Activated CD8-positive, alpha-beta memory T cell treated with anti-CD3 and anti-CD28 coated beads, Interleukin-2, amount 50 U/mL, for 24 hours (primary cell): Measurements from ENCODE around the gene HSPA12A.

Experiments used
- DNase-seq: peaks from one replicate; pipeline ENCODE4 v3.0.0-alpha.2; 2020; ENCODE audit errors: extremely low read depth

HSPA12A gene

DNA sequence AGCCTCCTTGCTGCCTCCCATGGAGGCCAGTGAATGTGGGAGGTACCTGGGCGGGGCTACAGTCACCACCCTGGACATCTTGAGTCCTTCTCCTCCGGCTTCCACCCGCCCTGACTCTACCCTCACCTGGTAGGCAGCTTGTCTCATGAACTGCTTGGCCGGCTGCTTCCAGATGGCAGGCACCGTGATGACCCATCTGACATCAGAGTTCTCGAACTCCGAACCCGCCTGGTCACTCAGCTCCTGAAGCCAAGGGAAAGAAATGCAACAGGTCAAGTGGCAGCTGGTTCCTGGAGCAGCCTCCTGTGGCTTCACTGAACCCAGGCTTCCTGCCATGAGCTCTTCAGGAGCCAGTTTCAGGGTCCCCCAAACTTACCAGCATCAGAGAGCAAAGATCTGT lies 50.1 kb downstream of the HSPA12A start:
- DNase-seq, result no peak

DNA sequence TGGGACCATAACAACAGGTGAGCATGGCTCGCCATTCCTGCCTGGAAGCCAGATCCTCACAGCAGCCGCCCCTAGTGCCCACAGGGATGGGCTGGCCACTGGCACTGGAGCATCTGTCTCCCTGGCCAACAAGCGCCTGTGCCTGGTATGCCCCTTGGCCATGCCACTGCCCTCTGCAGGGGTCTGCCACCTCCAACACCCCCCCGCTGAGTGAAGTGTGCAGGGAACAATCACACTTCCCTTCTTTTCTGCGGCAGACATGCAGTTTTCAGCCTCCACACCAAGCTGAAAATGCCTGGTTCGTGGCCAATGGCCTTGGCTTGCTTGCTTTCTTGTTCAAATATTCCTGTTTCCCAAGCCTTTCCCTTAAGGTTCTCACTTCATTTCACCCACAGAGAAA lies 50.7 kb downstream of the HSPA12A start:
- DNase-seq, result no peak

DNA sequence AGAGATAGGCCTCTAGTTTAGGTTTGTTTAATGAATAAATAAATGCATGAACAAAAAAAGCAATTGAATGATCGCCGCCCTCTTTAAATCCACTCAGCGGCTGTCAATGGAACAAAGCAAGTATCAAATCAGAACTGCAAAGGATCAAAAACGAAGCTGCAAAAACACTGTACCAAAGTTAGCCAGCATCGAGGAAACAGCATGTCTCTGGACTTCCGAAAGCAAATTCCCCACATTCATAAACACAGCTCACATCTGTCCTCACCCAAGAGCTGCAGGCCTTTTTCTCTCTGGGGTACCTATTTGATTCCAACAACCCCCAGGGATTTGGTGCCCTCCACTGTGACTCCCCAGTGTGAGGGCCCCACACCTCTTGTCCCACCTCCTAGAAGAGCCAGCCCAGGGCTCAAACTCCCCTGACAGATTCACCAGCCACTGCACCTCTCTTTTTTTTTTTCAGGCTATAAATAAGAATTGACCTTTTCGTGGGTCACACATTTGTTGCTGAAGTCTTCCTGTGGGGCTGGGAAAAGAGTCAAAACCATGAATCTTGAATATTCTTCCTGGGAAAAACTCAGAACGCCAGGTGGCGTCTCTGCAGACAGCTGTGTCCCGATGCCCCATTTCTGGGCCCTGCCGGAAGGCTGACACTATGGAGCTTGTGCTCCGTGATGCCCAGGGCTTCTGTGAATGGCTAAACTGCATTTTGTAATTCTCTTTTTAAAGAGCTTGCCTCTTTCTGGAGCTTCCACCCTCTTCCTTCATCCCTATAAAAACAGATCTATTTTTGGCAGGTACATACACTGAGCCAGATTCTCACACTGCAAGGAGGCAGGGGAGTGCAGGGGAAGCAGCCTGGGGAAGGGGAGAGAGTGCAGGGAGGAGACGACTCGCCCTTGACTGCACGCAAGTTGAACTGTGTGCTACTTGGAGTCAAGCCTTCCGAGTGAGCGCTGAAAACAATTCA lies 51.7 kb downstream of the HSPA12A start:
- DNase-seq, result no peak

DNA sequence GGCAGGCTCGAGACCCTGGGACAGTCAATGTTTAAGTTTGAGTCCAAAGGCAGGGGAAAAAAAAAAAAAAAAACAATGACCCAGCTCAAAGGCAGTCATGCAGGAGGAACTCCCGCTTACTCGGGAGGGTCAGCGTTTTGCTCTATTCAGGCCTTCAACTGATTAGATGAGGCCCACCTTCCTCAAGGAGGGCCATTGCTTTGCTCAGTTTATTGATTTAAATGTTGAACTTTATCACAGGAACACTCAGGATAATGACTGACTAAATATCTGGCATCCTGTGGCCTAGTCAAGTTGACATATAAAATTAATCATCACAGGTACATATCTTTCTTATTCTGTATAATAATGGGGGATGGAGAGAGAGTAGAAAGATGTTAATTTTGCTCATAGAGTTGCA lies 52.6 kb downstream of the HSPA12A start:
- no peak for DNase-seq

DNA sequence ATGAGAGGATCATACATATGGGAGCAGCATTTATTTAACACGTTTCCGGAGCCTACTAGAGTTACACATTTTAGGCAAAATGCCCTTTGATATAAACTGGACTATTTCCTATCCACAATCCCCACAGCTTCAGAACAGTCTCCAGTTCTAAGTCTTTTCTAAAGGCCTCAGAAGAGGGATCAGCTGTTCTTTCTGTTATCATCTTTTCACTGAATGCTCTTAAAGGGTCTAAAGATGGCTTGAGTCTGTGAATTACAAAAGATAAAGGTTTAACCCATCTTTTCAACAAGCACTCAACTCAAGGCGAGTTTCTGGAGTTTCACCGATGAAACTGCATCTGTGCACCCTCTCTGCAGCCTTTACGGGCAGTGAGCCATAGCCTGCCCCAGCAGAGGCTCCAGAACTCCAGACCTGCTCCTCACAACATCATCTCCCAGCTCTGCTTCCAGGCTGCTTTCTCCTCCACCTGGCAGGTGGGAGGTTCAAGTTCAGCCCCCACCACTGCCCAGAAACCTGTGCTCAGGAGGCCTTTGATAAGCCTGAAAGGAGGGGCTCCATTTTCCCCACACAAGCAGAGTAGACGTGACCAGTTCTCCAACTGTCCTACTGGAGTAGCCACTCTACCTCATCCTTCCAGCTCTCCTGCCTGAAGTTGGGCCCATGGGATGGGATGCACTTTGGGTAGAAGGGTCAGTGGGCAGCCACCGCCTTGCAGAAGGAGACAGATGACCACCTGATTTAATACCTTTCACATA lies 53.4 kb downstream of the HSPA12A start:
- DNase-seq, result no peak

DNA sequence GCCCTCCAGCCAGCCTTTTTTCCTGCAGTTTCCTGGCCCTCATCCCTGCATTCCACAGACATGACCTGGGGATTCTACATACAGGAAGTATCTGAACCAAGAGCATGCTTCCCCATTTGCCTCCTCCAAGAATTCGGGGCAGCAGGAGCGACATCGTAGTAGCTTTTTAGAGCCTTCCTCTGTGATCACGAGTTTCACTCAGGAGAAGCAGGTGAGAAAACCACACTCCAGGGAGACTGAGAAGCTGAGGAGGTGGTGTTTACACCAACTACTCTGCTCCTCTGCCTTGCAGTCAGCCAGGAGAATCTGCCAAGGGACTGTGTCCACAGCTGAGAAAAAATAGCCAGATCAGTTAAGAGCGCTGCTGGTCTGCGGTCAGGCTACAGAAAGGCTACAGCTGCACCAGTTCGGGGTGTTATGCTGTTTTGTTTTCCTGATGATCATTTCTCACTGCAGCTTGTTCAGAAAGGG lies 54.1 kb downstream of the HSPA12A start:
- no peak for DNase-seq

DNA sequence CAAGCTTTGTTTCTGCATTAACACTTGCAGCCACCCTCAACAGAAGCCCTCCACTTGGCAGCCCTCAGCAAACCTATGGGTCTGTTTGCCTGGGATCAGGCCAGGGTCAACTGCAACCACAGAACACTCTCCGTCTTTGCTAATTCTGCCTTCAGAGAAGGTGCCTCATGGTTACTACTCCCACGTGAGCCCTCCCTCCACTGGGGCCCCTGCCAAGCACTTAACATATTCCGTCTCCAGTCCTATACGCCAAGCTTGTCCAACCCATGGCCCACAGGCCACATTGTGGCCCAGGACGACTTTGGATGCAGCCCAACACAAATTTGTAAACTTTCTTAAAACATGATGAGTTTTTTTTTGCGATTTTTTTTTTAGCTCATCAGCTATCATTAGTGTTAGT lies 54.7 kb downstream of the HSPA12A start:
- DNase-seq, result no peak

DNA sequence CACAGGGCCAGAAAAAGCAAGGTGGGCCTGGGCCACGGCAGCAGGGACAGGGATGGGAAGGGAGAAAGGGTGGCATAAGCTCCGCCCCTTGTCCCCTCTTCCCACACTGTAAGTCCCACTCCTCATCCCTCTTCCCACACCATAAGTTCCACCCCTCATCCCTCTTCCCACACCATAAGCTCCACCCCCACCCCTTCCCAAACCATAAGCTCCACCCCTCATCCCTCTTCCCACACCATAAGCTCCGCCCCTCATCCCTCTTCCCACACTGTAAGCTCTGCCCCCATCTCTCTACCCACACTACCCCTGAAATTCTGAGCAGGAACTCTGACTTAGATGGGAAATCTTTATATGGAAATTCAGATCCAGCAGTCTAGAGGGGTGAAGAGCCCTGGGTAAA lies 55.7 kb downstream of the HSPA12A start:
- DNase-seq, result no peak

- no peak for DNase-seq
Measured at GRCh38 chr10:116685807-116686206, 56.6 kb downstream of the HSPA12A start.

DNA sequence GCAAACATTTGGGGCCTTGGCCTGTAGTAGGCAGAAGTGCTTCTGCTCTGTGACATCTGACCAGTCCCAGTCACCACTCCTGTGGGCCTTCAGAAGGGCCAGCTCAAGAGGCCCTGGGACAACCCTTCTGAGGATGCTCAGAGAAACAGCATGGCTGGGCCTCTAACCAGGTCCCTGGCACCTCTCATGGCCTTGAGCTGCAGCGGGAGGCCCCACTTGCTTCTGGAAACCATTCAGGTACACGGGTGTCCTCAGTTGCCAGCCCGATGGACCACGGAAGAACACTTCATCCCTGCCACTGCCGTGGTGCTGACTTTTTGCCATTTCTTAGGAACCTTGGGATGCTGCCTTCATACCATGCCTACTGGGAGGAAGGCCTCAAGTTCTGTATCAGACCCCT lies 57.6 kb downstream of the HSPA12A start:
- DNase-seq, result no peak

DNA sequence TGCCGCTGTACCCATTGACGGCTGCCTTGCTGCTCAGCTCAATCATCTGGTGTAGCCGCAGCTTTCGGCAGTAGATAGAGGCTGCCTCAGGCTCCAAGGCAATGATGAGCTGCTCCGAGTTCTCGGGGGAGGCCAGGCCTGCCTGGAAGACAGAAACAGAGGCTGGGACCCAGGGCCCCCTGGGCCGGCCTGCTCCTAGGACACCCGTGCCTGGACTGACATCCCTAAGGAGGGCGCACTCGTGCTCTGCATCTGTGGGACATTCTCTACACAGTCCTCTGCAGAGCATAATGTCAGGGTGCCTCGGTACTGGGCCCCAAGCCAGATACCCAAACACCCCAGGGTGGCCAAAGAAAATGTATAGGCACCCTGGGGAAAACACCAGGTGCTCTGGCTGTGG lies 58.5 kb downstream of the HSPA12A start:
- DNase-seq, result no peak

DNA sequence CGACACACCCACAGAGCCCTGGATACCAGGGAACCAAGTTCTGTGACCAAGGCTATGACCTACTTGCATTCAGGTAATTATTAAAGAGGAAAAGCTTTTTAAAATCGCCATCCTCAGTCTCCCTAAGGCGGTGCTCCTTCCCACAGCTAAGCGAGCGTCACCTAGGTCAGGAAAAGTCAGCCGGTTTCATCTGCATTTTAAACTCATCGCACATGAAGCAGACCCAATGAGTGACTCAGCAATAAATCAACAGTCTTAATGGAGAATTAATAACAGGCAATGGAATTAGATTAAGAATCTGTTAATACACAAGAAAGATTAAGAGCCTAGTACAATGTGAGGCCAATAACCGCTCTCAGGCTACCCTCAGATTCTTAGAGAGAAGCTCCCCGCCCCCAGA lies 59.2 kb downstream of the HSPA12A start:
- DNase-seq, result no peak

DNA sequence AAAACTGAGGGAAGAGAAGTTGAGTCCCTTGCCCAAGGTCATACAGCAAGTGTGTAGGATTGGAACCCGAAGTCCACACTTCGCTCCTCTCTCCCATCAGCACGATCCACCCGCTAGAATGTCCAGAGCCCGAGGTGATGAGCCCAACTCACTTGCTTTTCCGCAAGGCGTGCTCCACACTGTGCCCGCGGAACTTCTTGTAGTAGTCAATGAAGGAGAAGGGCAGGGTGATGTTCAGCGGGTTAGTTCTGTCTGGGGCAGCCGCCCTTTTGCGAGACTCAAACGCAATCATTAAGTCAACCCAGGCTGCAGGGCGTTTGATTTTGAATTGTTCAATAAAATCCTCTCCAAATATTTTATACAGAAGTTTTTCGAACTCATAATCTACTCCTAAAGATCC lies 63.0 kb downstream of the HSPA12A start:
- DNase-seq, result no peak

DNA sequence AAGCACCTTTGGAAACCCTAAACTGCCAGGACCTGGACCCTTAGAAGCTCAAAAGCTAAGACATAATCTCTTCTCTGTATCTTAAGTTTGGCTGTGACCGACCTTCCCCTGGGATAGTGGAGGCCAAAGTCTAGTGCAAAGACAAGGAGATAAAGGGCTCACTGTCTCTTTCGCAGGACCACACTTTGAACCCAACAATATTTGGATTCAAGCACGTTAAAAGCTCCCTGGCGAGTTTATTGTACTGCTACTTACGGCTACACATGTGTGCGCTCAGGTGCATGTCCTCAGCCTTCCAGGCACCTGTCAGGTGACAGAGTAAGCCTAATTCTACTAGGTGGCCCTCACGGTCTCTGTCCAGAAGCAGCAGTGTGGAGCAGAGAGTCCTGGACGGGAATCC lies 65.7 kb downstream of the HSPA12A start:
- no peak for DNase-seq

DNA sequence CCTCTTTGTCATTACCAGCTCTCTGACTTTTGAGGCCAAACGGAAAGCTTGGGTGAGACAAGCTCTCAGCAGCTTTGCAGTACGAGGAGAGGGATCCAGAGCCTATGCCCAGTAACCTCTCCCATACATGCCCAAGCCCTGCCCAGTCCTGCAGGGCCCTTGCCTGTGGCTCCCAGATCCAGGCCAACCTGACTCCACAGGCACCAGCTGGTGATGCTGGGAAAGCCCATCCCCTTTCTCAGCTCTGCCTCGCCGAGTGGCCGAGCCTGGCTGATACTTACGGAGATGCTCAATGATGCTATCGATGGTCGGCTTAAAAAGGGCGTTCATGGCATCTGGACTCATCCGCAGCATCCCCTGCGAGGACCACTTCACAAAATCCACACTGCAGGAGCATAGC lies 66.2 kb downstream of the HSPA12A start:
- no peak for DNase-seq

- no peak for DNase-seq
Measured at GRCh38 chr10:116674901-116675423, 67.4 kb downstream of the HSPA12A start.

DNA sequence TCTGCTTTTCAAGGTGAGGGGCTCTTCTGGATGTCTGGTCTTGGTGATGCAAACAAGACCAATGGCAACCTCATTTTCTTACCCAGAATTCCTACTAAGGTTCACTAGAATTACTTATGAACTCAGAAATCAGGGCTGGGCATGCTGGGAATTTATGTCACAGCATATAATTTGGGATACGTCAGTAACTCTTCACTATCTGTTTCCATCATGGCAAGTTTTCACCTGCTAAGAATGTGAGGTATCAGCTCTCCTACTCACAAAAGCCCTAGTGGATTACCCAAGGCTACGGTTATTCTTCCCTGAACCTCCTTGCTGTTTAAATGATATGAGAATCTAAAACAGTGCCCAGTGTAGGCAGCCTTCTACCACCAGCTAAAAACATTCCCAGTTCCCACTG lies 68.5 kb downstream of the HSPA12A start:
- DNase-seq, result no peak

- no peak for DNase-seq
Measured at GRCh38 chr10:116672891-116673290, 69.5 kb downstream of the HSPA12A start.

DNA sequence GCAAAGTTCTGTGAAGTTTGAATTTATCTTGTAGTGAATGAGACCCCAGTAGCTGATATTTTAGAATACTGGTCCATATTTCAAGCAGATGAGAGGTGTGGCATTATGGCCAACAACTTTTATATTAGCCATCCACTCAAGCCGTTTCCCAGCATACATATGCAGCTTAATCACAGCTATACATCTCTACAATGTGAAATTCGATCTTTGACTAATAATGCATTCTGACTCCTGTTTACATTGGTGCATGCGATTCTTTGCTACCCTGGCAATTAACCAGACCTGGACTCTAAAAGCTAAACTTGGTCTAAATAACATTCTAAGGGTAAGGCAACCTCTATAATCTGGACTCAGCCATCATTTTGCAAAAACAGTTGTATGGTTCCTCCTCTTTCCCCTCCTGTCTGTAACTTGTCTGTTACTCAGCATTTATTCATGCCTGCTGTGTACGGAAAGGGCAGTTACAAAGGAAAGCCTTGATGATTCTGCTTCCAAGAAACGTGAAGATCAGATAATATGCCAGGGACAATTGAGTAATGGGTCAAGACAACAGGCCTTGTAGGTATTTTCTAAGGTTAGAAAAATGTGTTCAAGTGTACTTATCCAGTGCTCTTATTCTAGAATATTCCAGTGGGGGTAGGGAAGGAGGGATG lies 71.0 kb downstream of the HSPA12A start:
- DNase-seq, result no peak

GRCh38 chr10:116670706-116671105 lies 71.7 kb downstream of the HSPA12A start:
- DNase-seq, result no peak

DNA sequence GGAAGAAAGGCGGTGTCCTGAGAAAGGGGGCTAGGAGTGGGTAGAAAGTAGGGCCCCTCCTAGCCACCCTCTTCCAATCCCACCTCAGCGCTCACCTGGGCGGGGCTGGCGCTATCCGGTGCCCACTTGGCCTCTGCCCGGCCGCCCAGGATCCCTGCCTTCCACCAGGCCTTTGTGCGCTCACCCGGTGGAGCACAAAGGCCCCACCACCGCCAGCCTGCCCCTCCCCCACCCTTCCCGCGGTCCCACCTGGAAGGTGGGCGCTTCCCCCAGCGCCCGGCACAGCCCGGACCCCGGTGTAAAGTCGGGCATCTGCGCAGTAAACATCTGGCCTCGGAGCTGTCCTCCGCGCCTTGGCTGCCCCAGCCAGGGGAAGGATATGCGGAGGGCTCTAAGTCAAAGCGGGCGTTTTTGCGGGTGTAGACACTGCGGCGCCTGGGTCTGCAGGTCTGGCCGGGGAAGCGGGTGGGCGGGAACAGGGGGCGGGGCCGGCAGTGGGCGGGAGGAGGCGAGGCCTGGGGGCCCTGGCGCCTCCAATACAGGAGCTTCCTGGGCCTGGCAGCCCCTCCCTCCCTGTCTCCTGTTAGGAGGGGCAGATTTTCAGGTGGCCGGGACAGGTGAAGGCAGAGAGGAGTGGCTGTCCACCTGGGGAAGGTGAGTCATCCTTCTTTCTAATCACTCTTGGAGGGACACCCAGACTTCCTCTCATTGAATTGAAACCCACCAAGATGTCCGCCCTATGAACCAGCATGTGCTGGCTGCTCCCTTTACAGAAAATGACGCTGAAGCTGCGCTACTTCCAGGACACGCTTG lies 72.3 kb downstream of the HSPA12A start:
- no peak for DNase-seq
